OCI-LY3 (cell line): ENCODE data around the gene EPHB3.

ENCODE experiments used
- H2AFZ ChIP-seq: fragments of 200-600, 300-600 bp; shearing (Covaris generic); 2 replicates; pipeline ENCODE4 v1.6.0; 2014; ENCODE audit warnings: antibody characterized with exemption, low read depth, low read length
- H3K27ac ChIP-seq: fragments of 200-600, 300-600 bp; sonication (generic); 2 replicates; pipeline ENCODE4 v1.5.1; 2014; ENCODE audit warnings: mild to moderate bottlenecking, low read length, moderate library complexity, mixed read lengths
- H3K27me3 ChIP-seq: fragments of 200-600, 300-600 bp; sonication (generic); 2 replicates; pipeline ENCODE4 v1.6.1; 2014; ENCODE audit warnings: low read depth, low read length, mixed read lengths
- H3K36me3 ChIP-seq: fragments of 200-600, 300-600 bp; sonication (generic); replicated peaks from 2 replicates; pipeline ENCODE3; 2014; ENCODE audit warnings: low read depth, low read length, mixed read lengths
- H3K4me1 ChIP-seq: fragments of 300-600, 200-600 bp; sonication (generic); 2 replicates; pipeline ENCODE4 v1.6.1; 2014; ENCODE audit warnings: low read length, mixed read lengths
- H3K4me2 ChIP-seq: fragments of 200-600, 300-600 bp; sonication (generic); 2 replicates; pipeline ENCODE4 v1.6.1; 2014; ENCODE audit warnings: low read length, mixed read lengths
- H3K4me3 ChIP-seq: fragments of 300-600, 200-600 bp; sonication (generic); 2 replicates; pipeline ENCODE4 v1.5.1; 2014; ENCODE audit warnings: antibody characterized with exemption, mild to moderate bottlenecking, low read length, moderate library complexity
- H3K79me2 ChIP-seq: fragments of 300-600, 200-600 bp; shearing (Covaris generic); 2 replicates; pipeline ENCODE4 v1.6.1; 2014; ENCODE audit warnings: mild to moderate bottlenecking, low read length, mixed read lengths
- H3K9ac ChIP-seq: fragments of 300-600, 200-600 bp; shearing (Covaris generic); 2 replicates; pipeline ENCODE4 v1.6.0; 2014; ENCODE audit warnings: mild to moderate bottlenecking, low read length, moderate library complexity
- H3K9me3 ChIP-seq: fragments of 200-600, 300-600 bp; shearing (Covaris generic); 2 replicates; pipeline ENCODE4 v1.6.1; 2014; ENCODE audit warnings: low read length, mixed read lengths; ENCODE audit not compliant: insufficient read depth
- H4K20me1 ChIP-seq: fragments of 200-600, 300-600 bp; sonication (generic); 2 replicates; pipeline ENCODE4 v1.6.1; 2016; ENCODE audit warnings: low read length, mixed read lengths; ENCODE audit not compliant: insufficient read depth
- CTCF ChIP-seq: fragments of 200-600, 300-600 bp; sonication (generic); IDR thresholded peaks from 2 replicates; pipeline ENCODE4 v1.5.1; 2014; ENCODE audit warnings: antibody characterized with exemption, low read length, low read depth
- EZH2phosphoT487 ChIP-seq: fragments of 200-600 bp; shearing (Covaris generic); IDR thresholded peaks from 2 replicates; pipeline ENCODE4 v1.6.1; 2018; ENCODE audit warnings: antibody characterized with exemption, mixed run types, low read depth

EPHB3 gene

GRCh38 chr3:184577546-184577945, 16.0 kb downstream of the EPHB3 start:
- no peaks in the 10 kb centered on the region for H4K20me1 ChIP-seq
- H3K79me2 ChIP-seq = no peaks in the 10 kb centered on the region
- H3K27me3 ChIP-seq = no peaks in the 10 kb centered on the region
- TF ChIP-seq EZH2phosphoT487 = no peak
- no peak for TF ChIP-seq CTCF
- no peak overlapping the region for H3K27ac ChIP-seq
- H3K9me3 ChIP-seq = no peaks in the 10 kb centered on the region
- H3K36me3 ChIP-seq = no peaks in the 10 kb centered on the region
- H3K4me2 ChIP-seq = no peak overlapping the region
- peaks cover 6% of the 10 kb centered on the region for H3K4me1 ChIP-seq
- no peak overlapping the region for H3K9ac ChIP-seq
- no peak overlapping the region for H3K4me3 ChIP-seq
- no peak overlapping the region for H2AFZ ChIP-seq

- no peak overlapping the region for H2AFZ ChIP-seq
- no peaks in the 10 kb centered on the region for H3K79me2 ChIP-seq
- H3K4me2 ChIP-seq = no peak overlapping the region
- no peaks in the 10 kb centered on the region for H3K9me3 ChIP-seq
- H3K4me3 ChIP-seq = no peak overlapping the region
- H3K27me3 ChIP-seq = no peaks in the 10 kb centered on the region
- peaks cover 6% of the 10 kb centered on the region for H3K4me1 ChIP-seq
- no peak overlapping the region for H3K9ac ChIP-seq
- H3K36me3 ChIP-seq = no peaks in the 10 kb centered on the region
- TF ChIP-seq EZH2phosphoT487 = no peak
- TF ChIP-seq CTCF = no peak
- H3K27ac ChIP-seq = no peak overlapping the region
- H4K20me1 ChIP-seq = no peaks in the 10 kb centered on the region
Measured at GRCh38 chr3:184578218-184578617, 16.6 kb downstream of the EPHB3 start.

GRCh38 chr3:184578822-184579221, 17.2 kb downstream of the EPHB3 start:
- H3K9me3 ChIP-seq = no peaks in the 10 kb centered on the region
- no peak overlapping the region for H3K4me3 ChIP-seq
- peaks cover 6% of the 10 kb centered on the region for H3K4me1 ChIP-seq
- H3K9ac ChIP-seq = no peak overlapping the region
- no peak overlapping the region for H3K27ac ChIP-seq
- H3K79me2 ChIP-seq = no peaks in the 10 kb centered on the region
- H3K27me3 ChIP-seq = no peaks in the 10 kb centered on the region
- no peak overlapping the region for H2AFZ ChIP-seq
- H3K36me3 ChIP-seq = no peaks in the 10 kb centered on the region
- TF ChIP-seq CTCF (no peak), EZH2phosphoT487 (no peak)
- no peaks in the 10 kb centered on the region for H4K20me1 ChIP-seq
- 0 out of 2 replicates have a peak overlapping the region, but pooled peaks have one; percentile 49 for H3K4me2 ChIP-seq

- no peaks in the 10 kb centered on the region for H4K20me1 ChIP-seq
Measured at GRCh38 chr3:184579513-184579912, 17.9 kb downstream of the EPHB3 start.

GRCh38 chr3:184580376-184580775, 18.8 kb downstream of the EPHB3 start:
- peaks cover 6% of the 10 kb centered on the region for H3K4me1 ChIP-seq
- no peak overlapping the region for H3K4me2 ChIP-seq
- no peak for TF ChIP-seq CTCF
- TF ChIP-seq EZH2phosphoT487 = no peak
- H3K27ac ChIP-seq = no peak overlapping the region
- no peak overlapping the region for H2AFZ ChIP-seq
- H4K20me1 ChIP-seq = no peaks in the 10 kb centered on the region
- no peaks in the 10 kb centered on the region for H3K27me3 ChIP-seq
- no peak overlapping the region for H3K9ac ChIP-seq
- no peak overlapping the region for H3K4me3 ChIP-seq
- H3K9me3 ChIP-seq = no peaks in the 10 kb centered on the region
- no peaks in the 10 kb centered on the region for H3K79me2 ChIP-seq
- H3K36me3 ChIP-seq = no peaks in the 10 kb centered on the region

More at GRCh38 chr3:184579513-184579912, 17.9 kb downstream of the EPHB3 start:
- Histone ChIP-seq H3K4me2 (peak overlapping the region; percentile 49), H2AFZ (no peak overlapping the region), H3K36me3 (no peaks in the 10 kb centered on the region), H3K4me1 (peaks cover 6% of the 10 kb centered on the region), H3K27me3 (no peaks in the 10 kb centered on the region), H3K4me3 (no peak overlapping the region), H3K9me3 (no peaks in the 10 kb centered on the region), H3K27ac (no peak overlapping the region), H3K9ac (no peak overlapping the region), H3K79me2 (no peaks in the 10 kb centered on the region)
- no peak for TF ChIP-seq EZH2phosphoT487
